ENCODE data around the gene C11orf68.
"Not testable (repeated sequence)": the region's sequence is repeated elsewhere in the genome, so short reads cannot be mapped to it uniquely, and the experiment has no call there.

Gene C11orf68

DNA sequence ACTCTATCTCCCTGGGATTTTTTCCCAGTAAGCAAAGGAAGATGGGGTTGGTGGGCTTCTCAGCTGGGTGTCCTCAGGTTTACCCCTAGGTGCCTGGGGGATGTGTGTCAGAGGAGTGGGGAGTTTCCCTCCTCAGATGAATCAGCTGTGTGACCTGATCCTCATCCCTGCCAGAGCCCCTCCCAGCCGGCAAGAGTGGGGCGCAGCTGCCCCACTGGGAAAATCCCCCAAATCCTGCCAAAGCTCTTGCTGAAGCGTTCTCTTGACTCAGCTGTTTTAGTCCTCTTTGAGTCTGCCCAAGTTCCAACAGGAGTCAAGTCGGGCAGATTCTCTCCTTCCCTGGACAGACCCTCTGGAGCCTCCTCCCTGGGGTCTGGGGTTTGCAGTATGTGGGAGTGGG is 6.0 kb downstream of the C11orf68 start:
- no peak for DNase-seq (ENCODE audit: low spot score)

DNA sequence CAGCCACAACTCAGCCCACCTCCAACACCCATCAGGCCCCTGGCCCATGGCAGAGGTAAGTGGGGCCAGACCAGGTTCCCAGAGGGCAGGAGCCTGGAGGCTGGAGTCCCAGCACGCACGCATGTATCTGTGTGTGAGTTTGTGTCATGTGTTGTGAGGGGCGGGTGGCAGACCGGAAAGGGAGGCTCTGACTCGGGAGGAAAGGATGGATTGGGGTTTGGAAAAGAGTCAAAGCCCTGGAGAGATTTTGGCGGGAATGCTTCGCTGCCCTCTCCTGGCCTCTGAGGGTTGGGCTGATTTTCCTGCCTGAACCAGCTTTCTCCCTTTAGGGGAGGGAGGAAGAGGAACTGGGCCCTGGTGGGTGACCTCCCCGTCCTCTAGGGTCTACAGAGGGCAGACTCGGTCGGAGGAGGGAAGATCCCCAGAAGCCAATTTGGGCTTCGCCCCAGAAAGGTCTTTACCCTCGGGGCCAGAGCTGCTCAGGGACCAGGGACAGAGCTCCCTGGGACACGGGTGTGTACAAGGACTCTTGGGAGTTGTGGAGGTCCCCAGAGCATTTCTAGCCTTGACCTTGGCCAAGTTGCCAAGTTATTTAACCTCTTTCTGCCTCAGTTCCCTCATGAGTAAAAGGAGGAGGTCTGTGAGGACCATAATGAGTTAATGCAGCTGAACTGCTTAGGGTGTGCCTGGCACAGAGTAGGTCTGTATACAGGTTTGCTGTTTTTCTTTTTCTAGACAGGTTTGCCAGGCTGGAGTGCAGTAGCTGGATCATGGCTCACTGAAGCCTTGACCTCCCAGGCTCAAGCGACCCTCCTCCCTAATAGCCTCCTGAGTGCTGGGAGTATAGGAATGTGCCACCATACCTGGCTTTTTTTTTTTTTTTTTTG is 6.9 kb downstream of the C11orf68 start:
- DNase-seq (ENCODE audit: low spot score): no peak

DNA sequence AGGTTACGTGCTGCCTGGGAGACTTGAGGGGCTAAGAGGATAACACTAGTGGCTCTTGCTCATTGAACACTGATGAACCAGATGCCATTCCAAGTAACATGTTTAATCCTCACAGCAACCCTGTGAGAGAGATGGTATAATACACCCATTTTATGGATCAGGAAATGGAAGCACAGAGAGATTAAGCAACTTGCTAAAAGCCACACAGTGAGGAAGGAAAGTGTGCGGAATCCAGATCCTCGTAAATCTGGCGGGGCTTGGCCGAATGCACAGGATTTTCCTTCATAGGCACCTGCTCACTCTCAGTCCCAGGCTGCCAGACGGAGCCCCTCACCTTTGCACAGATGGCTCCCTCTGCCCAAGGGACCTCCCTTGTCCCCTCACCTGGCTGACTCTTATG is 11.0 kb downstream of the C11orf68 start:
- DNase-seq (ENCODE audit: low spot score): no peak

DNA sequence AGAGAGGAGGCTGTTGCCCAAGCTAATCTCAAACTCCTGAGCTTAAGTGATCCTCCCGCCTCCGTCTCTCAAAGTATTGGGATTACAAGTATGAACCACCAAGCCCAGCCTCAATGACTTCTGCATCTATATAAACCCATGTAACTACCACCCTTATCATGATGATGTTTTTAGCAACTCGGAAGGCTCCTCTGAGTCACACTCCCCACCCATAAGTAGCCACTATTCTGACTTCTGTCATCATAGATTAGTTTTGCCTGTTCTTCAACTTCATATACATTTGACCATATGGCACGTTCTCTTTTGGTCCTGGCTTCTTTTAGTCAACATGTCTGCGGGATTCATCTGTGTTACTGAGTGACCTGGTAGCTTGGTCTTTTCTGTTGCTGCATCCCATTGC is 12.3 kb downstream of the C11orf68 start:
- no peak for DNase-seq (ENCODE audit: low spot score)

DNA sequence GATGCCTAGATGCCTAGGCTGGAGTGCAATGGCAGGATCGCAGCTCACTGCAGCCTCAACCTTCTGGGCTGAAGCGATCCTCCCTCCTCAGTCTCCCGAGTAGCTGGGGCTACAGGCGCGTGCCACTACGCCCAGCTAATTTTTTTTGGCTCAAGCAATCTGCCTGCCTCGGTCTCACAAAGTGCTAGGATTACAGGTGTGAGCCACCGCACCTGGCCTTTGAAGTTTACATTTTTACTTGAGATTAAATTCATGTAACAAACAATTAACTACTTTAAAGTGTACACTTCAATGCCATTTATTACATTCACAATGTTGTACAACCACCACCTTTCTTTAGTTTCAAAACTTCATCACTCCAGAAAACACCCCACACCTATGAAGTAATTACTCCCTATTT is 15.1 kb downstream of the C11orf68 start:
- DNase-seq (ENCODE audit: low spot score): no peak

DNA sequence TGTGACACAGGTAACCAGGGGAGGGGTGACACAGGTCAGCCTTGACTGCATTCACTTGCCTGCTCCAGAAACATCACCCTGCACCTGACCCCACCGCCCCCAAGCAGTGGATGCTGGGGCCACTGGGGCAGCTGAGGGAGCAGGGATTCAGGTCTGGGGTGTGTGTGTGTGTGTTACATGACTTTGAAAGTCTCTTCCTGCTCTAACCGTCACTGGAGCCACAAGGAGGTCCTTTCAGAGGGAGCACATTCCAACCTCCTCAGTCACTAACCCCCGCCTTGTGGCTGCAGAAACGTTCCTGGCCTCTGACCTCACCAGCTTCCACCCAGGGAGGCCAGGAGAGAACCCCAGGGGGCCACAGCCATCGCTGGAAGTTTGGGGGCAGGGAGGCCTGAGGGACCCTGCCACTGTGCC is 15.8 kb downstream of the C11orf68 start:
- no peak for DNase-seq (ENCODE audit: low spot score)

DNA sequence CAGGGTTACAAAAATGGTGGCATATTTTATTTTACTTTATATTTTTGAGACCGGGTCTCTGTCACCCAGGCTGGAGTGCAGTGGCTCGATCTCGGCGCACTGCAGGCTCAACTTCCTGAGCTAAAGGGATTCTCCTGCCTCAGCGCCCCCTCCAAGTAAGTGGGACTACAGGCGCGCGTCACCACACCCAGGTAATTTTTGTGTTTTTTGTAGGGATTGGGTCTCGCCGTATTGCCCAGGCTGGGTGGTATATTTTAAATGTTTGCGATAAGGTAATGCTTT is 18.0 kb downstream of the C11orf68 start:
- DNase-seq (ENCODE audit: low spot score): no peak

DNA sequence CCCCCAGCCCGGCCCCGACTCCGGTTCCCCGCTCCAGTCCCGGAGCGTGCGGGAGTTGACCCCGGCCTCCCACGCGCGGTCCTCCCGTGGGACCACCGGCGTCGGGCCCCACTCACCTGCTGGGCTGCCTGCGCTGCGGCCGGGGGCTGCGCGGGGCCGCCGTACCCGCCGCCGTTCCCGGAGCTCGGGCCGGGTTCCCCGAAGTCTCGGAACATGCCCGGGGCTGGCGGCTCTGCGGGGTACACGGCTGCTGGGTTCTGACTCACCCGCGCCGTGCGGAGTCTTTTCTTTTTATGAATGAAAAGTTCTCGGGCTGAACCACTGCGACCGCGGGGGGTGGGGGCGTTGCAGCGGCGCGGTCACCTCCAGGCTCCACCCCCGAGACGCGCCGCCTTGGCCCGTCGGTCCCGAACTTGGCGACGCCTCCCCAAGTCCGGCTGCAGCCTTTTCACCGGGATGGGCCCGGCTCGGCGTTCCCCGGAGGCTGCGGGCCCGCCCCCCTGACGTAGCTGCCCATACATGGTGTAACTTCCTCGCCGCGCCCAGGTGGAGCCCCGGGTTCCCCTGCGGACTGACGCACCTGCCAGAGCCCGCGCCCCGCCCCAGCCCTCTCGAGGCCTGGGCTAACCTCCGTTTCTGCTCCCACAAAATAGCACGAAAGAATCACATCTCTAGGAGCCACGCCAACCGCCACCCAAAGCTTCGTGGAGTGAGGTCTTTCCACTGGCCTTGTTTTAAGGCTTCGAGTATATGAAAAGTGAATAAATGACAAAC is 18.6 kb downstream of the C11orf68 start, which contains the start of gene FOSL1:
Gene FOSL1, minus strand, starts transcription at position 264 of the 774 bp plus-strand sequence. Its CDS starts 49 bp downstream, at position 215.
- peak; percentile 44 for DNase-seq (ENCODE audit: low spot score)

DNA sequence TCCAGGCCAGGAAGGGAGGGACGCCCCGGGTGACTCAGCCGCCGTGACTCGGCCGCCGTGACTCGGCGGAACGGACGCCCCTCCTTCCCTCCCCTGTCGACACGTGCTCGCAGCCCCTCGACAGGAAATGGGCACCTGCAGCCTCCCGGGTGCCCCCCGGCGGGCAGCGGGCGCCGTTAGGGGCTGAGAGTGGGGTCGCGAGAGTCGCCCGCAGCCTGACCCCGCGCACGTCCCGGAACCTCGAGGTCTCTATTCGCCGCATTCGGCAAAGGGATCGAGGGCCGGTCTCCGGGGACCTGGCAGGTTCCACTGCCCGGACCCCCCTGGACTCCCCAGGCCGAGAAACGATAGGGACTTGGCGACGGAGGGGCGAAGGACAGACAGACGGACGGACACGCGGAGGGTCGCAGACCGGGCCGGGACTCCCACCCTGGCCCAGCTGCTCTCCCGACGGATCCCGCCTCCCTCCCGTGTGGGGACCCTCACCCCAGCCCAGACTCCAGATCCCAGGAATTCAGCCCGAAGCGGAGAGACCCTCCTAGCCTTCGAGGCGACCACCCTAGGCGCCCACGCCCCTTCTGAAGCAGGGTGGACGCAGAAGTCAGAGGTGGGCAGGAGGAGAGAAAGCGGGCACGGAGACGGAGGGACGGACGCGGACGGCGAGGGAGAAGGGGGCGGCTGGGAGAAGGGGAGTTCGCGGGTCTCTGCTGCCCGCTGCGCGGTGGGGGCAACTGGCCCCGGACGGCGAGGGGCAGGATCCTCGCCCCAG is 19.3 kb downstream of the C11orf68 start:
- no peak for DNase-seq (ENCODE audit: low spot score)

DNA sequence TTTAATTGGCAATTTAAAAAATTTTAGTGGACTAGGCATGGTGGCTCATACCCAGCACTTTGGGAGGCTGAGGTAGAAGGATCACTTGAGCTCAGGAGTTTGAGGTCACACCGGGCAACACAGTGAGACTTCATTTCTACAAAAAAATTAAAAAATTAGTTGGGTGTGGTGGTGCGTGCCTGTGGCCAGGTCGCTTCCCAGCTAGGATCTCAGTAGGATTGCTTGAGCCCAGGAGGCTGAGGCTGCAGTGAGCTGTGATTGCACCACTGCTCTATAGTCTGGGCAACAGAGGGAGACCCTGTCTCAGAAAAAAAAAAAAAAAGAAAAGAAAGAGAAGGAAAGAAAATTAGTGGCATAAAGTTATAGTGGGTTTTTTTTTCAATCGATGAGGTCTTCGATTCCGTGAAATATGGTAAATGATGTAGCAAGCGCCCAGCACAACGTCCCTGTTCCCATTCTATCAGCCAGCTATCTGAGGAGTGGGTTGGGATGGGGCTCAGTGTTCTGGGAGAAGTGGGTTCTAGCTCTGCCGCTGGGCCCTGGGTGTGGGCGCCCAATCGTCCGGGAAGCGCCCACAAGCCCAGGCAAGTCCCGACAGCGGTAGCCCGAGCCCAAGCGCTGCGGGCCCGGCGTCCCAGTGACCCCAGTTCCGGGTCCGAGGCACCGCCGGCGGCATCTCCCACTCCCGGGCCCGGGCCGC is 20.1 kb downstream of the C11orf68 start:
- no peak for DNase-seq (ENCODE audit: low spot score)

DNA sequence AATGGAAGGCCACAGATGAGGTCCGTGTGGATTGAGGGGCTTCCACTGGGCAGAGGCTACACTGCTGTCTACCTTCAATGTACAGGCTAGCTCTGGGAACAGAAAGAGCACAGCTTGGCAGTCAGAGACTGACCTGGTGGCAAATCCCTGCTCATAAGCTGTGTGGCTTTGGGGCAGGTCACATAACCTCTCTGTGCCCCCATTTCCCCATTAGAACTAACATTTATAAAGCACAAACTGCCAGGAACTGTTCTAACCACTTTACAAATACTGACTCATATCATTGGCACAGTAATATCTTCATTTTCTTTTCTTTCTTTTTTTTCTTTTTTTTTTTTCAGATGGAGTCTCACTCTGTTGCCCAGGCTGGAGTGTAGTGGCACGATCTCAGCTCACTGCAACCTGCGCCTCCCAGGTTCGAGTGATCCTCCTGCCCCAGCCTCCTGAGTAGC is 21.8 kb downstream of the C11orf68 start:
- no peak for DNase-seq (ENCODE audit: low spot score)

DNA sequence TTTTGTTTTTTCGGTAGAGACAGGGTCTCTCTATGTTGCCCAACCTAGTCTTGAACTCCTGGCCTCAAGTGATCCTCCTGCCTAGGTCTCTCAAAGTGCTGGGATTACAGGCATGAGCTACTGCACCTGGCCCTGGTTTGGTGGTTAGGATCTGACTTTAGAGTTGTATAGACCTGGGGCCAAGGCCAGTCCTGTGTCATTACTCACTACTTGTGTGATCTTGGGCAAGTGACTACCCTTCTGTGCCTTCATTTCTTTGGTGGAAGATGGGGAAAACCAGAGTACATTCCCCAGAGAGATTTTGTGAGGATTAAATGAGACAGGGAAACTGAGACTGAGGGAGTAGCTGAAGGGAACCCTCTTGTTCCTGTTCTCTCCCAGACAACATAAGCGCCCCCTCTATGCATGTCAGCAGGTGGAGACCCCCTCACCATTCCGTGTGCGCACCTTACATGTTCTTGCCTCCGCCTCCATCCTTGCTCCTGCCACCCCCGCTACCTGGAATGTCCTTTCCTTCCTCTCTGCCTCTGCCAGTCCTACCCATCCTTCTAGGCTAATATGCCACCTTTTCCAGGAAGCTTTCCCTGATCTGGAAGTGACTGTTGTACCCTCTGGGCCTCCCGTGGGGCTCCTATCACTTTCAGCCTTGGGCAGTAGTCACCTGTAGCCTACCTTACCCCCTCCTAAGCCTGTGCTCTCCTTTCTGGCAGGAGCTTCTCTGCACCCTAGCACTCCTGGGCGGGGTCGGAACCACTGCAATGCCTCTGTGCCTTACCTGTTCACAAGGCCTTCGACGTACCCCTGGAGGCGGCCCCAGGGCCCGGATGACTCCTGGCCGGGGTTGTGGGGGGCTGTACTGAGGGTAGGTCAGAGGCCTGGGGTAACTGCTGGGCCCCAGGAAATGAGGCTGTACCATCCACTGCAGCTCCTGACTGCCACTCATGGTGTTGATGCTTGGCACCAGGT is 22.5 kb downstream of the C11orf68 start:
- DNase-seq (ENCODE audit: low spot score): no peak

DNA sequence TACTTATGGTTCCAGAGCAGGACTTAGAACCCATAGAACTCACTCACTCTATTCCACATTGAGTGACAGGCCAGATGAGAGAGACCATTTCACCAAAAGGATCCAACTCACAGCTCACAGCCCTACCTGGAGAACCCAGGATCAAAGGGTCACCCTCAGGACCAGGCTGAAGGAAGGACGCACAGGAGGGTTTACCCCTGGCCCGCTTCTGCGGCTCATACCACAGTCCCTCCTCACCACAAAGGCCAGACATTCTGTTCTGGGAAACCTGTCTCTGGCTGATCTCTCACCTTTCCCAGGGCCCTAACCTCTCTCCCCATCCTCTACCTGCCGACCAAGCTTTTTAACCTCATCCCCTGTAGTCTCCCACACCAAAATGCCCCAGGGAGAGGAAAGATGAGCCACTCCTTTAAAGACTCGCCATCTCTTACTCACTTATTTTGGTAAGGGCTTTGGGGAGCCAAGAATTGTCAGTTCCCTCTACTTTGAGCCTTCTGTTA is 23.3 kb downstream of the C11orf68 start:
- DNase-seq (ENCODE audit: low spot score): no peak

DNA sequence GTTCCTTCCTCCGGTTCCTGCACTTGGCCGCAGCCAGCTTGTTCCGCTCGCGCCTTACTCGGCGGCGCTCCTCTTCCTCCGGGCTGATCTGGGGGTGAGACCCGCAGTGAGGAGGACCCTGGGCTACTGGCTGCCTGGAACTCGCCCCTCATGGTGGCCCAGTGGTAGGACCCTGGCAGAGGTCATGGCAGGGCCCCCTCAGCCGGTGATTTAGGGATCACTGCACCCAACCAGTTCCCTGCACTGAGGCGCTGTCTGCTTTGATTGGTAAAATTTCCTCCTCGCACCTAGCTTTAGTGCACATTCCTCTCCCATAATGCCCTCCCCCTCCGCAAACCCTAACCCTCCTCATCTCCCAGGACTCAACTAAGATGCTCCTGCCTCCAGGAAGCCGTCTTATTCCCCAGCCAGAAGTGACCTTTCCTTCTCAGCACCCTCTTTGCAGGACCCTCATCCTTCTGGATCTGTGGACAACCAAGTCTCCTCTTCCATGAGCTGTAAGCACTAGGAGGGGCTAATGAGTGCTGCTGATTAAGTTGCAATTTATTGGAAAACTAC is 24.7 kb downstream of the C11orf68 start:
- no peak for DNase-seq (ENCODE audit: low spot score)

DNA sequence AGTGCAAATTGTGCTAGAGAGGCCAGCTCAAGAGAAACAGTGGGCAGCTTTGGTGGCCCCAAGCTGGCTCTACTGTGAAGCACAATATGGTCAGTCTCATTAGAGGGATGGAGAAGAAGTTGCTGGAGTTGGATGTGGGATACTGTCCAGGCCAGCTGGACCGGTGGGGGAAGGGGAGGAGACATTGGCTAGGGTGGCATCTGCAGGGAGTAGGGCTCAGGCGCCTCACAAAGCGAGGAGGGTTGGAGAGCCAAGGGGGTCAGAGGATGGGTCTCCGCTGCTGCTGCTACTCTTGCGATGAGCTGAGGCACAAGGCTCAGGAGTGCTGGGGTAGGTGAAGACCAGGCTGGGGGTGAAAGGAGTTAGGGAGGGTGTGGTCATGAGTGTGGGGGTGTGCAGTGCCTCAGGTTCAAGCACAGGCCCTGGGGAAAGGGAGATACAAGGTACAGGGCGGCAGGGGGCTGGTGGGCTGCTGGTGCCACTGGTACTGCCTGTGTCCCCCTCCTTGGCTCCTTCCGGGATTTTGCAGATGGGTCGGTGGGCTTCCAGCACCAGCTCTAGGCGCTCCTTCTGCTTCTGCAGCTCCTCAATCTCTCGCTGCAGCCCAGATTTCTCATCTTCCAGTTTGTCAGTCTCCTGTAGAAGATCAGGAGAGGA is 26.1 kb downstream of the C11orf68 start:
- DNase-seq (ENCODE audit: low spot score): no peak

DNA sequence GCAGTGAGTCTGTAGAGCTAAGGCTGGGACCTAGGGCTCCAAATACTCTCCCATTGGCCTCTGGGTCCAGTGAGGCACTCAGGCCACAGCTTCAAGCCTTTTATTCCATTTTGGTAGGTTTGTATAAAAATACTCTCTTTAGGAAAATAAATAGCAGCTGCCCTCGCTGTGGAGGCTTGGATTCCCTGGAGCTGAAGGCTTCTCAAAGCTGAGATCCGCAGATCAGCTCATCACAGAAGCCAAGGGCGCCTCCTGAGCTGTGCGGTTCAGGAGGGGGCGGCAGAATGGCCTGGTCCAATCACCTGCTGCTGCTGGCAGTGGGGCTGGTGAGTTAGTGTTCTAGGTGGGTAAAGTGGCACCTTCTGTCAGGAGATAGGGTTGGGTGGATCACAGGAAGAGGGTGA is 26.7 kb downstream of the C11orf68 start:
- DNase-seq (ENCODE audit: low spot score): not testable (repeated sequence)

DNA sequence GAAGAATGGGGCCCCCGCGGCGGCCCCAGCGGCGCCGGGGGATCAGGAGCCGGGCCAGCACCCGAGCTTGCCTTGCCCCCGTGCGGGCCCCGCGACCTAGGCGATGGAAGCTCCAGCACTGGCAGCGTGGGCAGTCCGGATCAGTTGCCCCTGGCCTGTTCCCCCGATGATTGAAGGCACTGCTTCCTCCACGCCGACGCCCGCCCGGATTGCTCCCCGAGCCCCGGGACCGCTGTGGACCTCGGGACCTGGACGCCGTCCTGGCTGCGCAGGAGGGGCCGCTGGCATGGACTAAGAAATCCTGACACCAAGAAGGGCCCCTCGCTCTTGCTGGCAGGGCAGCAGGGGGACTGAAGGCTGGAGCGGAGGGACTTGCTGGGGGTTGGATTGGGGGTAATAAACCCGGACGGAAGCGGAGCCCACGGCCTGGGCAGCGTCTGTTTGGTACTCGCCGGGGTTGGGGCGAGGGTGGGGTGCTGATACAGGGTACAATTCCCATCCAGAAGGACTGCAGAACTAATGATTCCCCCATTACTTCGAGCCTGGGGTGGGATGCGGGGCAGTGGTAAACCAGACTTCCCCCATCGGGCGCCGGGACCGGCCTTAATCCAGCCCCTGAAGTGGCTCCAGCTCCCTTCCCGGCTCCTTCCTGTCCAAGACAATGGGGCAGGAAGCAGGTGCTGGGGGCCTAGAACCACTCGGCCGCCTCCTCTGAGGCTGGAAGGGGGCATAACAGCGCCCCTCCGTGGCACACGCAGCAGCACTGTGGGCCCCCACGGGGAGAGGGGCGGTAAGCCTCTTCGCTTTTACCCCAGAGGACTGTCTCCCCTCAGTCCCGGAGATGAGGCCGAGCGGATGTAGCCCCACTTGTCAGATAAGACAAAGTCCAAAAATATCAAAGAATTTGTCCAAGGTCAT is 27.4 kb downstream of the C11orf68 start:
- no peak for DNase-seq (ENCODE audit: low spot score)
